GM12892 (cell line): ENCODE data around the gene DLK2.

Experiments used
- POLR2A ChIP-seq: IDR thresholded peaks from 2 replicates; pipeline ENCODE4 v1.6.1; 2011; ENCODE audit warnings: low read depth, low read length, control low read depth
- TAF1 ChIP-seq: IDR thresholded peaks from 2 replicates; pipeline ENCODE4 v1.6.1; 2011; ENCODE audit warnings: low read depth, mild to moderate bottlenecking, control low read depth, low read length, borderline replicate concordance

DNA sequence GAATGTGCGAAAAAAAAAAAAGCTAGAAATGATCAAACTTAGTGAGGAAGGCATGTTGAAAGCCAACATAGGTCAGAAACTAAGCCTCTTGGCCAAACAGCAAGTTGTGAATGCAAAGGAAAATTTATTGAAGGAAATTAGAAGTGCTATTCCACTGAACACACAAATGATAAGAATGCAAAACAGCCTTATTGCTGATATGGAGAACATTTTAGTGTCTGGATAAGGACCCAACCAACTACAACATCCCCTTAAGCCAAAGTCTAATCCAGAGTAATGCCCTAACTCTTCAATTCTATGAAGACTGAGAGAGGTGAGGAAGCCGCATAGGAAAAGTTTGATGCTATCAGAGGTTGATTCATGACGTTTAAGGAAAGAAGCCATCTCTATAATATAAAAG is 33.5 kb downstream of the DLK2 start:
- TF ChIP-seq TAF1, result no peak
- TF ChIP-seq POLR2A, result no peak
